Brain microvascular endothelial cell (primary cell): ENCODE results near the gene KCNAB3.

Source experiments
- DNase-seq: peaks from one replicate; pipeline ENCODE4 v3.0.0-alpha.2; 2020
- H3K27ac ChIP-seq: fragments of 250-450 bp; sonication (Bioruptor Pico); 2 replicates; pipeline ENCODE4 v1.5.1; 2020; ENCODE audit warnings: mild to moderate bottlenecking, moderate library complexity
- H3K27me3 ChIP-seq: fragments of 250-450 bp; sonication (Bioruptor Pico); replicated peaks from 2 replicates; pipeline ENCODE4 v1.5.1; 2020; ENCODE audit warnings: mild to moderate bottlenecking
- H3K36me3 ChIP-seq: fragments of 250-450 bp; sonication (Bioruptor Pico); replicated peaks from 2 replicates; pipeline ENCODE4 v1.5.1; 2020; ENCODE audit warnings: mild to moderate bottlenecking
- H3K4me3 ChIP-seq: 2 replicates; pipeline ENCODE4 v1.5.1; 2011; ENCODE audit warnings: low read depth, mild to moderate bottlenecking, control low read depth, low read length, moderate library complexity
- in situ Hi-C: cut with HindIII; loops from 2 replicates; pipeline ENCODE4 v1.10.0; 2017; ENCODE audit warnings: low sequenced_read_pairs, low pct_ligation_motif_present
- TF ChIP-seq, protein P1 (sequence below): IDR thresholded peaks from 2 replicates; pipeline ENCODE4 v1.5.1; 2011; ENCODE audit warnings: low read depth, mild to moderate bottlenecking, moderate library complexity, low read length, control low read depth, inconsistent platforms; ENCODE audit errors: missing control alignments

The KCNAB3 gene

DNA sequence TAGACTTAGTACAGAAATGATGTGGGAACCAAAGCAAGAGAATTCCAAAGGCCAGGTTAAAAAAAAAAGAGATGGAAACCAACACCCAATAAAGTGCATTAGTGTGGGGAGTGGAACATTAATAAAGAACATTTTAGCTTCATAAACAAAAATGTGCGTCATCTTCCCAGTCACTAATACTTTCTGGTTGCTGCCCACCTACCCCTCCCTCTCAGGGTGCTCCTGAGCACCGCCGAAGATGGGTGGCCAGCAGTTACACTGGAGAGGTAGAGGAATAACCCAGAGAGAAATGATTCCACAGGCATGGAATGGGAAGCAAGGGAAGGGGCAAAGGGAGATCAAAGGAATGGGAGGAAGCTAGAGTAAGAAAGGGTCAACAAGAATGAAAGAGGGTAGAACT is 47.0 kb downstream of the KCNAB3 start:
- in situ Hi-C loops, result no loop called here
- Histone ChIP-seq H3K36me3 (peaks cover 10% of the 10 kb centered on the region), H3K27ac (no peak overlapping the region), H3K4me3 (no peak overlapping the region), H3K27me3 (no peaks in the 10 kb centered on the region)
- no peak for DNase-seq
- TF ChIP-seq, protein P1, sequence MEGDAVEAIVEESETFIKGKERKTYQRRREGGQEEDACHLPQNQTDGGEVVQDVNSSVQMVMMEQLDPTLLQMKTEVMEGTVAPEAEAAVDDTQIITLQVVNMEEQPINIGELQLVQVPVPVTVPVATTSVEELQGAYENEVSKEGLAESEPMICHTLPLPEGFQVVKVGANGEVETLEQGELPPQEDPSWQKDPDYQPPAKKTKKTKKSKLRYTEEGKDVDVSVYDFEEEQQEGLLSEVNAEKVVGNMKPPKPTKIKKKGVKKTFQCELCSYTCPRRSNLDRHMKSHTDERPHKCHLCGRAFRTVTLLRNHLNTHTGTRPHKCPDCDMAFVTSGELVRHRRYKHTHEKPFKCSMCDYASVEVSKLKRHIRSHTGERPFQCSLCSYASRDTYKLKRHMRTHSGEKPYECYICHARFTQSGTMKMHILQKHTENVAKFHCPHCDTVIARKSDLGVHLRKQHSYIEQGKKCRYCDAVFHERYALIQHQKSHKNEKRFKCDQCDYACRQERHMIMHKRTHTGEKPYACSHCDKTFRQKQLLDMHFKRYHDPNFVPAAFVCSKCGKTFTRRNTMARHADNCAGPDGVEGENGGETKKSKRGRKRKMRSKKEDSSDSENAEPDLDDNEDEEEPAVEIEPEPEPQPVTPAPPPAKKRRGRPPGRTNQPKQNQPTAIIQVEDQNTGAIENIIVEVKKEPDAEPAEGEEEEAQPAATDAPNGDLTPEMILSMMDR, result no peak

DNA sequence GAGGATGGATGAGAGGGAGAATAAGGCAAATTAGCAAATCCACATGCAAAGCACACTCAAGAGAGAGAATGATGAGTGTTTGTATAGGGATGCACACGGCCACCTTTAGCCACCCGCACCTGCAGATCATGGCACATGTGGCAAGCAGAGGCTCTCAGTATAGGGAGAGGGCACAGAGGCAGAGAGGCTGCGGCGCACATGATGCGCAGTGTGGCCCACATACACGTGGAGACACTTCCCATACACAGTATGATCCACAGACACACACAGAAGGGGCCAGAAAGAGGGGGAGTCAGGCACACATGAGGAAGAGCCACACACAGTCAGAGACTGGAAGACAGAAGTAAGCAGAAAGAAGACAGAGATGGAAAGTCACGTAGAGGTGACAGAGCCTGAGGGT is 47.6 kb downstream of the KCNAB3 start:
- H3K27me3 ChIP-seq, result no peaks in the 10 kb centered on the region
- no peak for DNase-seq
- peaks cover 10% of the 10 kb centered on the region for H3K36me3 ChIP-seq
- in situ Hi-C loops, result no loop called here
- TF ChIP-seq, protein P1, result no peak
- H3K27ac ChIP-seq, result no peak overlapping the region
- no peak overlapping the region for H3K4me3 ChIP-seq

DNA sequence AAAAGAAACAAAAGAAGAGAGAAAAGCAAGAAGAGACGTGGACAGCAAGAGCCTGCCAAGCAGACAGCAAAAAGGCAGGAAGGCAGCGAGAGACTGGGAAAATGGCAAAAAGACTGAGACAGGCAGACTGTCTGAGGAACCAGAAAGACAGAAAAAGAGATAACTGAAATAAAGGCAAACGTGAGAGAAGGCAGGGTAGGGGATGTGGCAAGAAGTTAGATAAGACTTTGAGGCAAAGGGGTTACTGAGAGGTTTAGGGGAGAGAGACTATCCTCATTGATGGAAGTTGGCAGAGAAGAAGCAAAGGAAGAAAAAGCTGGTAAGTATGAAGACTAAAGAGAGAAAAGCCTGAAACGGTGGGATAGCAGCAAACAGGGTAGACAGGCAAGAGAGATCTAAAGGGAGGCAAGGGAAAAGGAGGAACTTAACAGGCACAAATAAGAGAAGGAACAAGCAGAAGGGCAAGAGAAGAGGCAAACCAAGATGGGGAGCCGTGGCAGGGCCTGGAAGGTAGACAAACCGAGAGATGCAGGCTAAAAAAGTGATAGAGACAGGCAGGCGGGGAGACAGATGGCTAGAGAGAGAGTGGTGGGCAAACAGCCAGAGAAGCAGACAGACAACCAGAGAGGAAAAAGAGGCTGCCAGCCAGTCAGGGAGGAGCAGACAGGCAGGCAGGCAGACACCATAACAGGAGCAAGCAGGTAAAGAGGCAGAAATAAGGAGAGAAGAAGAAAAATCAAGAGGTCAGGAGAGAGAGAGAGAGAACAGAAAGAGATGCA is 48.2 kb downstream of the KCNAB3 start:
- DNase-seq, result no peak

DNA sequence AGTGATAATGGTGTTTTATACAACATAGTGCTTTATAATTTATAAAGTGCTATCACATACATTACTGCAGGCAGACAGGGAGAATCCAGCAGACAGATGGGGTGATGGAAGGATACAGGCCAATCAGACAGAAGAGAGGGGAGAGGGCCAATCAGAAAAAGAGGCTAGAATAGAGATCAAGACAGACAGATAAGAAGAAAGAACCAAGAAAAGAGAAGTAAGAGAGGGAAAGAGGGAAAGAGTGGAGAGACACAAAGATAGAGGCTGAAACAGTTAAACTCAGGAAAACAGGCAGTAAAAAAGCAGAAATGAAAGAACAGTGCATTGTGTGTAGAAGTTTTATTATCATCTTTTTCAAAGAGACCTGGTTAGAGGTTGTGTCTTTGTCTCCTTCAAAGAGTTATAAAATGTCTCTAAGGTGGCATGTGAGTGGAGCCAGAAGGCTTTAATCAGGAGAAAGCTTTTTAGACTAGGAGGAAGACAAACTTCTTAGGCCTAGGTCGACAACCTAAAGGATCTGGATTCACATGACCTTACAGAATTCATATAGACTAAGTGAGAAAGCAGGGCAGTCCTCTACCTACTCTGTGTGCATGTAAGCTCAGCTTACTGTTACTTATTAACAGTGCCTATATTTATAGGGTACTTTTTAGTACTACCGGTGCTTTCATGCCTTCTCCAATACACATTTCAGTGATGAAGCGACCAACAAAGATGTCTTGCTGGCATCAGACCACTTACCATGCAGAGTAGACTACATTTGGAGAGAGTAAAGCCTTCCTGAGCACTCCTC is 49.4 kb downstream of the KCNAB3 start:
- in situ Hi-C loops, result no loop called here
- H3K36me3 ChIP-seq, result peaks cover 10% of the 10 kb centered on the region
- H3K27ac ChIP-seq, result no peak overlapping the region
- DNase-seq, result no peak
- no peaks in the 10 kb centered on the region for H3K27me3 ChIP-seq
- TF ChIP-seq, protein P1, result no peak
- H3K4me3 ChIP-seq, result no peak overlapping the region

More for the DNA sequence above, 48.2 kb downstream of the KCNAB3 start:
- Histone ChIP-seq H3K27ac (no peak overlapping the region), H3K4me3 (no peak overlapping the region), H3K36me3 (peaks cover 10% of the 10 kb centered on the region), H3K27me3 (no peaks in the 10 kb centered on the region)
- TF ChIP-seq, protein P1, result no peak
- in situ Hi-C loops, result no loop called here

DNA sequence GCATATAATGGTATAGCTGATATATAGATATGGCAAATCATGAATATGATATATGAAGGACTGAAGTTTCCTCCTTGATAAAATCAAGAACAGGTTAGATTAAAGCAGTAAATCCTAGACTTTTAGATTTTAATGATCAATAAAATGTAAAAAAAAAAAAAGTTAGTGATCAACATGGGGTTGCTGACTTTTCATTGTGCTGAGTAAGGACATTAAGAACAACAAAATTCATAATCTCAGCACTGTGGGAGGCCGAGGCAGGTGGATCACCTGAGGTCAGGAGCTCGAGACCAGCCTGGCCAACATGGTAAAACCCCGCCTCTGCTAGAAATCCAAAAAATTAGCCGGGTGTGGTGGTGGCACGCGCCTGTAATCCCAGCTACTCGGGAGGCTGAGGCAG is 51.4 kb downstream of the KCNAB3 start:
- in situ Hi-C loops, result no loop called here
- H3K27ac ChIP-seq, result no peak overlapping the region
- DNase-seq, result no peak
- no peak overlapping the region for H3K4me3 ChIP-seq
- H3K36me3 ChIP-seq, result peaks cover 10% of the 10 kb centered on the region
- TF ChIP-seq, protein P1, result no peak
- no peaks in the 10 kb centered on the region for H3K27me3 ChIP-seq
